PC-3 (cell line): ENCODE results near the gene COL10A1. TPM values are rescaled to one million over a fixed set of nuclear protein-coding genes. Genes with fewer than 3 reads are reported as not detected.

ENCODE experiments used
- ATAC-seq: fragments of 200-7000 bp; cut with Tn5 transposase; 2 replicates; pipeline ENCODE4 v1.9.1; 2020; ENCODE audit warnings: mild to moderate bottlenecking, moderate library complexity
- BruUV-seq: library from RNA; stranded (reverse); fragments of 400-500 nt; replicated peaks from 2 replicates; lab custom pipeline; 2021; lab: Mats Ljungman, UMichigan
- CTCF ChIA-PET: fragments of 300-600 bp; sonication (Branson Sonifier 250); formaldehyde crosslinking; loops from one replicate; lab custom pipeline; 2022; ENCODE audit warnings: antibody characterized with exemption; lab: Charles Lee
- POLR2A ChIA-PET: fragments of 300-600 bp; sonication (Branson Sonifier 250); formaldehyde crosslinking; loops from one replicate; lab custom pipeline; 2022; ENCODE audit warnings: antibody characterized with exemption; ENCODE audit not compliant: unreplicated experiment; lab: Charles Lee
- DNase-seq: peaks from one replicate; pipeline ENCODE4 v3.0.0-alpha.2; 2015
- H2AFZ ChIP-seq: fragments of 300-600 bp; sonication (generic); 2 replicates; pipeline ENCODE4 v1.6.0; 2016; ENCODE audit warnings: antibody characterized with exemption, low read length
- H3F3A ChIP-seq: fragments of 300-600 bp; sonication (generic); one replicate; pipeline ENCODE4 v1.6.0; 2017; ENCODE audit warnings: antibody characterized with exemption, low read length, control low read depth, mild to moderate bottlenecking; ENCODE audit not compliant: unreplicated experiment
- H3K27ac ChIP-seq: fragments of 300-600 bp; sonication (generic); 2 replicates; pipeline ENCODE4 v1.5.1; 2016; ENCODE audit warnings: mild to moderate bottlenecking, low read length
- H3K27me3 ChIP-seq: fragments of 300-600 bp; sonication (generic); 2 replicates; pipeline ENCODE4 v1.6.1; 2016; ENCODE audit warnings: low read length, mixed read lengths
- H3K36me3 ChIP-seq: fragments of 300-600 bp; sonication (generic); 2 replicates; pipeline ENCODE4 v1.6.1; 2016; ENCODE audit warnings: low read depth, mixed run types, low read length, mixed read lengths
- H3K4me1 ChIP-seq: fragments of 300-600 bp; sonication (generic); 2 replicates; pipeline ENCODE4 v1.5.1; 2016; ENCODE audit warnings: low read length; ENCODE audit not compliant: insufficient read depth
- H3K4me2 ChIP-seq: fragments of 300-600 bp; sonication (generic); 2 replicates; pipeline ENCODE4 v1.6.0; 2016; ENCODE audit warnings: low read length
- H3K4me3 ChIP-seq: fragments of 300-600 bp; sonication (generic); 2 replicates; pipeline ENCODE4 v1.5.1; 2016; ENCODE audit warnings: mild to moderate bottlenecking, low read length, mixed read lengths
- H3K79me2 ChIP-seq: fragments of 300-600 bp; sonication (generic); 2 replicates; pipeline ENCODE4 v1.6.1; 2017; ENCODE audit warnings: low read length, mixed read lengths
- H3K9ac ChIP-seq: fragments of 300-600 bp; sonication (generic); 2 replicates; pipeline ENCODE4 v1.6.0; 2016; ENCODE audit warnings: mild to moderate bottlenecking, low read length
- H3K9me2 ChIP-seq: fragments of 300-600 bp; sonication (generic); replicated peaks from 2 replicates; pipeline ENCODE4 v1.6.1; 2016; ENCODE audit warnings: mixed run types, low read length, mixed read lengths
- H3K9me3 ChIP-seq: fragments of 300-600 bp; sonication (generic); 2 replicates; pipeline ENCODE4 v1.6.1; 2016; ENCODE audit warnings: low read length, mixed read lengths
- H4K20me1 ChIP-seq: fragments of 300-600 bp; sonication (generic); 2 replicates; pipeline ENCODE4 v1.6.1; 2016; ENCODE audit warnings: low read length, mixed read lengths
- EZH2 ChIP-seq: fragments of 300-600 bp; sonication (generic); IDR thresholded peaks from one replicate; pipeline ENCODE4 v1.6.1; 2017; ENCODE audit warnings: antibody characterized with exemption, mild to moderate bottlenecking, low read length; ENCODE audit not compliant: unreplicated experiment
- EZH2phosphoT487 ChIP-seq: fragments of 300-600 bp; sonication (generic); IDR thresholded peaks from 2 replicates; pipeline ENCODE4 v1.6.1; 2018; ENCODE audit warnings: mild to moderate bottlenecking, antibody characterized with exemption, low read length, borderline replicate concordance
- intact Hi-C: fragments of 100-400 bp; cut with micrococcal nuclease; formaldehyde crosslinking; loops from 2 replicates; pipeline ENCODE4 v1.9.0; 2023
- total RNA-seq: library from RNA; depleted of rRNA; stranded (reverse); fragments of >200 nt; gene quantifications from 2 replicates; pipeline ENCODE4 v1.2.3, GENCODE V29; 2014
- TF ChIP-seq, protein P1 (sequence below): fragments of 300-600 bp; sonication (generic); conservative IDR thresholded peaks from 2 replicates; pipeline ENCODE4 v1.5.1; 2017; ENCODE audit warnings: antibody characterized with exemption, low read depth, mild to moderate bottlenecking, low read length

Gene COL10A1
- total RNA-seq, 1 experiment from 2014 or later = not detected

DNA sequence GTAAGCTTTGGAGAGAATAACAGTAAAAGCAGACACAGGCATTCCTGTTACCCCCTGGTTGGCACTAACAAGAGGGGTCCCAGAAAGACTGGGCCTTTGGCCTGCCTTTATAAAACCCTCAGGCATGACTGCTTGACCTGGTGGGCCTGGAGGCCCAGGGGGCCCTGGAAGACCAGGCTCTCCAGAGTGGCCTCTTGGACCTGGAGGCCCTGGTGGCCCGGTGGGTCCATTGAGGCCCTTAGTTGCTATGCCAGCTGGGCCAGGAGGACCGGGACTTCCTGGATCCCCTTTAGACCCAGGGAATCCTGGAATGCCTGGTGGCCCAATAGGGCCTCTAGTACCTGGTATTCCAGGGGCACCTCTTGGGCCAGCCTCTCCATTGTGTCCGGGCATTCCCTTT, 5.5 kb downstream of the COL10A1 start:
- no peak for TF ChIP-seq EZH2phosphoT487
- TF ChIP-seq, protein P1, sequence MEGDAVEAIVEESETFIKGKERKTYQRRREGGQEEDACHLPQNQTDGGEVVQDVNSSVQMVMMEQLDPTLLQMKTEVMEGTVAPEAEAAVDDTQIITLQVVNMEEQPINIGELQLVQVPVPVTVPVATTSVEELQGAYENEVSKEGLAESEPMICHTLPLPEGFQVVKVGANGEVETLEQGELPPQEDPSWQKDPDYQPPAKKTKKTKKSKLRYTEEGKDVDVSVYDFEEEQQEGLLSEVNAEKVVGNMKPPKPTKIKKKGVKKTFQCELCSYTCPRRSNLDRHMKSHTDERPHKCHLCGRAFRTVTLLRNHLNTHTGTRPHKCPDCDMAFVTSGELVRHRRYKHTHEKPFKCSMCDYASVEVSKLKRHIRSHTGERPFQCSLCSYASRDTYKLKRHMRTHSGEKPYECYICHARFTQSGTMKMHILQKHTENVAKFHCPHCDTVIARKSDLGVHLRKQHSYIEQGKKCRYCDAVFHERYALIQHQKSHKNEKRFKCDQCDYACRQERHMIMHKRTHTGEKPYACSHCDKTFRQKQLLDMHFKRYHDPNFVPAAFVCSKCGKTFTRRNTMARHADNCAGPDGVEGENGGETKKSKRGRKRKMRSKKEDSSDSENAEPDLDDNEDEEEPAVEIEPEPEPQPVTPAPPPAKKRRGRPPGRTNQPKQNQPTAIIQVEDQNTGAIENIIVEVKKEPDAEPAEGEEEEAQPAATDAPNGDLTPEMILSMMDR = no peak
- TF ChIP-seq EZH2 = no peak
- Histone ChIP-seq H3K4me2 (no peak overlapping the region), H4K20me1 (no peaks in the 10 kb centered on the region), H3K27ac (no peak overlapping the region), H3K36me3 (no peaks in the 10 kb centered on the region), H3K9me2 (no peaks in the 10 kb centered on the region), H3K4me3 (no peak overlapping the region), H3K4me1 (no peaks in the 10 kb centered on the region), H3F3A (no peaks in the 10 kb centered on the region), H3K27me3 (no peaks in the 10 kb centered on the region), H2AFZ (no peak overlapping the region), H3K9ac (no peak overlapping the region), H3K79me2 (no peaks in the 10 kb centered on the region), H3K9me3 (no peaks in the 10 kb centered on the region)
- ChIA-PET POLR2A (no interaction called here), CTCF (no interaction called here)
- intact Hi-C loops = no loop called here
- ATAC-seq = no peak
- BruUV-seq = no TSS peak
- no peak for DNase-seq

DNA sequence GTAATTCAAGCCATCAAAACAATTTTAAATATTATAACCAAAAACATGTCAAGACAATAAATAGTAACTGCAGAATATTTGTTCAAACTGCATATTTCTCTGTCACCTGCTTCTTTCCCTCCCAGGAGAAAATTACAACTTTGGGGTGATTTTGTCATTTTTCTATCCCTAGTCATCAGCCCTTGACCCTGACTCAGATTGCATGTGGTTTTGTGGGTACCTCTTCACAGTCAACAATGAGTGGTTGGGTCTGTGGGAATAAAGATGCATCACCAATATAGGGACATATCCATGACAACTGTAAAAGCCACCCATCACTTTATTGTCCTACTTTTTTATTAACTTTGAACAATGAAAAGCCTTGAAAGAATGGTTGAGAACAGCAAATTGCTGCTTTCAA, 7.3 kb downstream of the COL10A1 start:
- H3K4me2 ChIP-seq = no peak overlapping the region
- no TSS peak for BruUV-seq
- no peak overlapping the region for H3K27ac ChIP-seq
- intact Hi-C loops = no loop called here
- ATAC-seq (no peak), DNase-seq (no peak)
- TF ChIP-seq, protein P1 = no peak
- TF ChIP-seq EZH2 (no peak), EZH2phosphoT487 (no peak)
- no peaks in the 10 kb centered on the region for H3F3A ChIP-seq
- POLR2A ChIA-PET = no interaction called here
- no peaks in the 10 kb centered on the region for H4K20me1 ChIP-seq
- no peaks in the 10 kb centered on the region for H3K9me2 ChIP-seq
- no peaks in the 10 kb centered on the region for H3K4me1 ChIP-seq
- no peaks in the 10 kb centered on the region for H3K36me3 ChIP-seq
- no peaks in the 10 kb centered on the region for H3K79me2 ChIP-seq
- H2AFZ ChIP-seq = no peak overlapping the region
- CTCF ChIA-PET = no interaction called here
- H3K4me3 ChIP-seq = no peak overlapping the region
- no peaks in the 10 kb centered on the region for H3K27me3 ChIP-seq
- H3K9ac ChIP-seq = no peak overlapping the region
- H3K9me3 ChIP-seq = no peaks in the 10 kb centered on the region

DNA sequence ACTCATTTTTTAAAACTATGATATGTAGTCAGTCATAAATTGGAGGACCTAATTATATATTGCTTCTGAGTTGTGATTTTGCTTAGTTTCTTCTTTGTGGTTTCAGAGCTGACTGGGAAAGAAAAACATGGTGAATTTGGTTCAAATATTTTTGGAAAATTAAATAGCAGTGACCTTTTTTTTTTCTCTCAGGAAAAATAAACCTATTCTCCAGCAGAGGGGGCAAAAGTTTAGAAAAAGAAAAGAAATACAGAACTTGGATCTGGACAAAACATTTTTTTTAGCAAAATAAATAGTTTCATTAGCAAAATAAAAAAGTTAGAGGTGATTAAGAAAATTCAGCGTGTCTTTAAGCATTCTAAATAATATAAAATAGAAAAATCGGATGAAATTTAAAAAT, 10.2 kb downstream of the COL10A1 start:
- no peaks in the 10 kb centered on the region for H3K9me3 ChIP-seq
- intact Hi-C loops = loop anchor here (1.0 kb wide), 1 partner anchor 103 kb away; no protein-coding TSS in a partner anchor

More for the DNA sequence above, 10.2 kb downstream of the COL10A1 start:
- CTCF ChIA-PET = no interaction called here
- no peaks in the 10 kb centered on the region for H3F3A ChIP-seq
- no peaks in the 10 kb centered on the region for H3K79me2 ChIP-seq
- no peaks in the 10 kb centered on the region for H3K4me1 ChIP-seq
- H4K20me1 ChIP-seq = no peaks in the 10 kb centered on the region
- TF ChIP-seq, protein P1 = peak; percentile 57
- TF ChIP-seq EZH2 = no peak
- POLR2A ChIA-PET = no interaction called here
- H3K36me3 ChIP-seq = peaks cover 5% of the 10 kb centered on the region; the same call in 1 of the 2 replicates
- H3K4me2 ChIP-seq = no peak overlapping the region
- BruUV-seq = no TSS peak
- H3K27ac ChIP-seq = no peak overlapping the region
- H2AFZ ChIP-seq = no peak overlapping the region
- peak; percentile 6 for DNase-seq
- H3K4me3 ChIP-seq = no peak overlapping the region
- no peak overlapping the region for H3K9ac ChIP-seq
- H3K9me2 ChIP-seq = no peaks in the 10 kb centered on the region
- H3K27me3 ChIP-seq = no peaks in the 10 kb centered on the region
- no peak for ATAC-seq
